ENCODE results near the gene CSRP1. TPM values are rescaled to one million over a fixed set of nuclear protein-coding genes. Genes with fewer than 3 reads are reported as not detected.

Gene CSRP1
- total RNA-seq, 1 donor from 2014 or later, result 16.8 TPM

GRCh38 chr1:201454608-201455007 lies 52.3 kb downstream of the CSRP1 start:
- no peak for DNase-seq

GRCh38 chr1:201452866-201453265 lies 54.1 kb downstream of the CSRP1 start:
- DNase-seq, result no peak

- peak; percentile 65 for DNase-seq
Observed at GRCh38 chr1:201450721-201451291, 56.1 kb downstream of the CSRP1 start.

GRCh38 chr1:201448990-201449389 lies 57.9 kb downstream of the CSRP1 start:
- peak; percentile 69 for DNase-seq

- DNase-seq, result peak; percentile 68
Observed at GRCh38 chr1:201447903-201448871, 58.7 kb downstream of the CSRP1 start.

- no peak for DNase-seq
Observed at GRCh38 chr1:201445310-201445709, 61.6 kb downstream of the CSRP1 start.

GRCh38 chr1:201444792-201445191 lies 62.1 kb downstream of the CSRP1 start:
- DNase-seq, result no peak

GRCh38 chr1:201443747-201444146 lies 63.2 kb downstream of the CSRP1 start:
- no peak for DNase-seq

- no peak for DNase-seq
Observed at GRCh38 chr1:201436969-201437368, 70.0 kb downstream of the CSRP1 start.

- no peak for DNase-seq
Observed at GRCh38 chr1:201436393-201436792, 70.5 kb downstream of the CSRP1 start.

- DNase-seq, result no peak
Observed at GRCh38 chr1:201434266-201434665, 72.7 kb downstream of the CSRP1 start.

GRCh38 chr1:201433609-201434008 lies 73.3 kb downstream of the CSRP1 start:
- DNase-seq, result no peak

Other genes with a start within 250 kb of the CSRP1 start
- gene PKP1, start 223.6 kb downstream of the CSRP1 start, total RNA-seq, result 0.16 TPM
- not detected for gene TNNT2, start 129.4 kb downstream of the CSRP1 start, total RNA-seq
- gene LAD1, start 107.8 kb downstream of the CSRP1 start, total RNA-seq, result not detected
- not detected for gene TNNI1, start 85.4 kb downstream of the CSRP1 start, total RNA-seq
- gene PHLDA3, start 37.9 kb downstream of the CSRP1 start, total RNA-seq, result 9.8 TPM
- gene NAV1, start 32.0 kb upstream of the CSRP1 start, total RNA-seq, result 38.8 TPM

Data from occipital lobe (tissue), 2 donors.